Measurements from ENCODE around the gene PDZD2.

- TF ChIP-seq CTCF (IDR thresholded peaks at IDR 0.05; ENCODE audit: low read depth, low read length, poor library complexity, severe bottlenecking) = no peak
- no peak for TF ChIP-seq EZH2phosphoT487 (IDR thresholded peaks at IDR 0.05; ENCODE audit: borderline replicate concordance, low read length)
Observed at GRCh38 chr5:31957151-31957550, 318.2 kb downstream of the PDZD2 start.

Data from DOHH2 (cell line).